ENCODE data around the gene MOB3A. TPM values are rescaled to one million over a fixed set of nuclear protein-coding genes. Genes with fewer than 3 reads are reported as not detected.

Gene MOB3A
- total RNA-seq, 1 donor from 2014 or later, result 51.0 TPM

DNA sequence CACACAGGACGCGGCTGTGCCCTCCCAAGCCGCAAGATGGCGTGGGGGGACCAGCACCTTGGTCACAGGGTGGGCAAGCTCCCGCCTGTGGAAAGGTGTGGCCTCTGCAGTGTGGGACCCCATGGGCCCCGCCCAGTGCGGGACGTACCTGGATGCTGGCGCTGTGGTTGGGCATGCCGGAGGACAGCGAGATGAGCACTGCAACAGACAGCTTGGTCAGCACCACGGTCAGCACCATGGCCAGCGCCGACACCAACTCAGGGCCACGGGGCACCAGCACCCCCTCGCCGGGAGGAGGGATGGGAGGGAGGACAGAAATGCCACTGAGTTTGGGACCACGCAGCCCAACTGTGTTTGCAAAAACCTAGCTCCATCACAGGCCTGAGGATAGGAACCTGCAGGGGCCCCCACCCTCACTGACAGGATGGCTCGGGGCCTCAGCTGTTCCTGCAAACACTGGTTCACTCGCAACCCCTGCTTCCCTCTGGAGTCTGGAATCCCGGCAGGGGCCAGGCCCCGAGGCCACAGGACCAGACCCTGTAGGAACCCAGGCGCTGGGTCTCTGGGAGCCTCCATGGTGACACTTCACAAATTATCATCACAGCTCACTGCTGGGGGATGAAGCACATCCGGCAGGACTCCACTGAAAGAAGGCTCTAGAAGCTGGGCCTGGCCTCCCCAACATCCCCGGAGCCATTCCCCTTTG, 27.7 kb upstream of the MOB3A start:
- DNase-seq (ENCODE audit: low spot score), result no peak

DNA sequence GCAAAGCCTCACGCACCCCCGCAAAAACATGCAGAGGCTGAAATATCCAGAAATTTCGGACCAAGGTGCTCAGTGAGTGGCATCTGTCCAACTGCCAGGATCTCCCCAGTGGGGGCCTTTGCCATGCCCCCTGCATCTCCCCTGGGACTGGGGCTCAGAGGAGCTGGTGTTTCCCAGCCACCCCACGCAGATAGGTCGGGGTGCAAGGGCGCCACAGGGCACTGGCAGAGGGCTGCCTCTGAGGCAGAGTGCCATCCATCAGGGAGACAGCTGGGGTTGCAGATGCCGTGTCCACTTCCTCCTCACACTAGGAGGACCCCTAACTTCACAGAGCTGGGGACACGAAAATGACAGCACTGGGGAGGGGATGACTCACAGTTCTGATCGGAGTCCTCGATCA, 26.9 kb upstream of the MOB3A start:
- DNase-seq (ENCODE audit: low spot score), result no peak

DNA sequence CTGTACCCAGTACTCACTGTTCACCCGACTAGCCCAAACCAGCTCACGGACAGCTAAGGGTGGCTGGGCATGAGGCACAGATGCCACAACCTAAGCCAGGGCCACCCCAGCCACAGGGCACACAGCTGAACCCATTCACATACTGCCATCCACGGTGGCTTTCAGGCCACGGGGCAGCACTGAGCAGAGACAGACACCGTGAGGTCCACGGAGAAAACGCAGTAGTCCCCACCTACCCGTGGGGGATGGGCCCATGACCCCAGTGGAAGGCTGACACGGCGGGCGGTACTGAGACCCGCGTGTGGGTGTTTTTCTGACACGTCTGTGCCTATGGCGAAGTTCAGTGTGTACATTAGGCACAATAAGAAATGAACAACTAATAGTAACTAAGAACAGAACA, 26.1 kb upstream of the MOB3A start:
- no peak for DNase-seq (ENCODE audit: low spot score)

DNA sequence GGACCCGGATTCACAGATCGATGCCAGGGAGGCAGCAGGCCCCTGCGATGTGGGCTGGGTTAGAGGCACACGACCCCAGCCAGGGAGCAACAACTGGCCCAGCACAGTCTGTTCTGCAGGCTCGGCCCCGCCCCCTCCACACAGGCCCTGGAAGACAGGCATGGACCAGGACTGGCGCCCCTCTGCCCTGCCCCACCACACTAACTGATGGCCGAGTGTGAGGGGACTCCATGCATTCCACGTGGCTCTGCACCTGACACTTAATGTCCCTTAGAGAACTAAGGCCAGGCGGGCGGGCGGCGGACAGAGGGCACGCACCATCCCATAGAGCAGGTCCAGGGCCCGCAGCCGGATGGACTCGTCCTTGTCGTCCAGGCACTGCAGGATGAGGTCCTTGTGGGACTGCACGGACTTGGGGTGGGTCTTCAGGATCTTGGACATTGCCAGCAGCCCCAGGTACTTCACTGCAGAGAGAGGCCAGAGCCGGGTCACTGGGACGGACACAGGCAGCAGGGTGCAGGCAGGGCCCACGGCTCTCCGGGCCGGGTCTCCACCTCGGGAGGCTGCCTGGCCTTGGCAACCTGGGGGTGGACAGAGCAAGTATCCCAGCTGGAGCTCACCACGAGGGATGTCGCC, 25.4 kb upstream of the MOB3A start:
- DNase-seq (ENCODE audit: low spot score), result no peak

DNA sequence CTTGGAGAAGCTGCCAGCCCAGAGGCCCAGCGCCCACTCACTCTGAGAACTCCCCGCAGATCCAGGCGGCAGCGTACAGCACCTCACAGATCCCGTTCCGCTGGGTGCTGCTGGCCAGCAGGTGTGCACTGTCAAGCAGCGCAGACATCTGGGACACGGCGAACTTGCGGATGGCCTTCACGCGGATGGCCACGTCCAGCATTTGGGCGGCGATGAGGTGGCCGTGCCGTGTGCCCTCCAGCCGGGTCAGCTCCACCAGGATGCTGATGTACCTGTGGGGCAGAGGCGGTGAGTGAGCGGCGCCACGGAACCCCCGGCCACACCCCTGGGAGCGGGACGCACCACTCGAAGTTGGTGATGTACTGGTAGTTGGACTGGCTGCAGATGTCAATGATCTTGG, 24.7 kb upstream of the MOB3A start:
- no peak for DNase-seq (ENCODE audit: low spot score)

DNA sequence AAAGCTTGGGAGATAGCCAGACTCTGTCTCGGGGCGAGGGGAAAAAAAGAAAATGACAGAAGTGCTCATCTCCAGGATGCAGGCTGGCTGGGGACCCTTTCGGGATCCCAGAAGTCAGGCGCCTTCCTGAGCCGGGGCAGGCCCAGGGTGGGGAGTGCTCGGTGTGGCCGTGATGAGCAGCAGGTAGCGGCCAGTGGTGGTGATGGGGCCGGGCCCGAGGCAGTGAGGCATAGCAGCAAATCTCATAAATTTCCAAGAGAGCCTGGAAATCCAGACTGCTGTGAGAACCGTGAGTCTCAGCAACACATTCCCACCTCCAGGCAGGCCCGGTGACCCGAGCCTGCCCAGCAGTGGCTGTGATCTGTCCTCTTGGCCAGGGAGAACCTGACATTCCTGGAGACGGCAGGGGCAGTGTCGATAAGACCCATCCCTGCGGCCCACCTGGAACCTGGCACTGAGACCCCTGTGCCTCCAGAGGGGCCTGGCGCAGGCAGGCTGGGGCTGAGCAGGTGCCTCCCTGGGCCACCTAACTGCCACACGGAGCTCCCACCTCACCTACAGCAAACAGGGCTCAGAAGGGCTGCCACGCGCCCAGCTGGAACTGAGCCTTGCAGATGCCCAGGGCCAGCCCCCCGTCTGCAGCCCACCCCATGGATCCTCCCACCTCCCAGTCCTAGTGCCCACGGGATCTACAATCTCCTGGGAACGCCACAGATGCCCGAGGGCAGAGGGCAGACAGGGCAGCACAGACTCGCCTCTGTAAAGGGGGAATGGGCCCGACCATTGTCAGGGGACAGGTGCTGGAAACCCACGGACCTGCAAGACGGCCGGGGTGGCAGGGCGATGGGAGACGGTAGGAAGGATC, 24.0 kb upstream of the MOB3A start:
- no peak for DNase-seq (ENCODE audit: low spot score)

DNA sequence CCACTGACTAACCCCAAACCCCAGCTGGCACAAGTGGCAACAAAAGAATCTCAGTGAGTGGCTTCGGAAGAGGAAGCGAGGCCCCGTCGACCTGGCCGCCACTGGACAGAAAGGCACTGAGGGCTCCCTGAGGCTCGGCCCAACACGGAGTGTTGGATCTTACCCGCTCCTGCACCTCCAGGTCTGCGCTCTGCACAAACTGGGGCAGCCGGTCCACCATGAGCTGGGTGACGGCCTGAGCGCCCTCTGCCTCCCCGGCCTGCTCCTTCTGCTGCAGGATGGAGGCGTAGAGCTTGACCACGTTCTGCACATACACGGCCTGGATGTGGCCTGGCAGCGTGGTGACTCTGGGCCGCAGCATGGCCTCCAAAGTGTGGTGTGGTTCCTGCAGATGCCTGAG, 22.3 kb upstream of the MOB3A start:
- no peak for DNase-seq (ENCODE audit: low spot score)

DNA sequence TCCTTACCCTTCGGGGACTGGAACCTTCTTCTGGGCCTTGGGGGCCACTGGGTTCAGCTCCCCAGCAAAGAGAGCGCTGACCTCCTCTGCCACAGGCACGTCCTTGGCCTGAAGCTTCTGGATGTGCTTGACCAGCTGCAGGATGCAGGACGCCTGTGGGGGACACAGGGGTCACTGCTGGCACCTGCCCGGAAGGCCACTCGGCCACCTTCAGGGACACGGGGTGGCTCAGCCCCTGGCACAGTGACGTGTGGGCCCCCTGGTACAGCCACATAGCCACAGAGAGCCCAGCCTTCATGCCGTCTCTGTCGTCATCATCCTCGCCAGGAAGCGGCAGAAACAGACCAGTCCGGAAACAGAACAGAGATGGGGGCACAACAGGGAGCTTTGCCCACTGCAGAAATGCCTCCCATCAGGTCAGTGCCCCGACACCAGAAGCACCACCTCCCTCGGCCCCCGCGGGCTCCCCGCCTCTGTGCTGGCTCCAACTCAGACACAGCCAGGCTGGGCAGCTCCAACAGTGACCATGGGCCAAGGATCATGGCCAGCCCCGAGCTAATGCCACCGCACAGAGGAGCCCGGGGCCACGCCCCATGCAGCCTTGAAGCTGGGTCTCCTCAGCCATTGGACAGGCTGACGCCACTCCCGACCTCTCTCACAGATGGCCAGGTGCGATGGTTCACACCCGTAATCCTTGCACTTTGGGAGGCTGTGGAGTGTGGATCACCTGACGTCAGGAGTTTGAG, 21.3 kb upstream of the MOB3A start:
- no peak for DNase-seq (ENCODE audit: low spot score)

DNA sequence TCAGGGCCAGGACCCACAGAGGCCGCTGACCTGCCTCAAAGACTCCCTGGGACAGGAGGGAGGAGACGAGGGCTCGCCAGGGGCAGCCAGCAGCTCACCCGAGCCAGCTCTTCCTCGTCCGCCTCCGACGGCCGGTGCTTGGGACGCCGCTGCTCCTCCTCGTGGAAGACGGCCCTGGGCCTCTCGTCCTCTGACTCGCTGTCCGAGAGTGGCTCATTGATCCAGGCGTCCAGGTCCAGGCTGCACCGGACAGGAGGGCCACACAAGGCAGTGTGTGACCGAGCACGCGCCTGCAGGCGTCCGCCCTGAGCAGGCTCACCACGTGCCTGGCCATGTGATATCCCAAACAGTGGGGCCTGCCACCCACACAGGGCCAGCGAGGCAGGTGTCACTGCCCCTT, 20.4 kb upstream of the MOB3A start:
- no peak for DNase-seq (ENCODE audit: low spot score)

DNA sequence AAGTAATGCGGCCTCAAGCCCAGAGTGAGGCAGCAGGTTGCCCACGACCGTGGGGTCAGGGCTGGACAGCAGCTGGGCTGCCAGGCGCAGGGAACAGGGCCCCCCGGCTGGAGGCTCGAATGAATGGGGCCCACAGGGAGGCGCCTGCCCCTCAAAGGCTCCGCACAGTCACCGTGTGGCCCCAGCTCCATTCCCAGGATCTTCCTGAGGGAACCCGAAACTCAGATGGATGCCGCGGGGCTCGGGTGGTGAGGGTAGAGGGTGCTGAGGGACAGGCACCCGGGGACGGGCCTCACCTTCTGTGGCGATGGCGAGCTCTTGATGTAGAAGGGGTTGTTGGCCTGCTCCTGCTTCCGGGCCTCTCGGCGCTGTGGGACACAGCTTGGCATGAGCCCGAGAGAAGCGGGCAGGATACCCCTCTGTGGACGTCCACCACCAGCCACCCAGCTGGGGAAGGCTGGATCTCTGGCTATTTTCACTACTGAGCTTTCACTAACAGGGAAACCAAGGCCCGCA, 19.8 kb upstream of the MOB3A start:
- no peak for DNase-seq (ENCODE audit: low spot score)

DNA sequence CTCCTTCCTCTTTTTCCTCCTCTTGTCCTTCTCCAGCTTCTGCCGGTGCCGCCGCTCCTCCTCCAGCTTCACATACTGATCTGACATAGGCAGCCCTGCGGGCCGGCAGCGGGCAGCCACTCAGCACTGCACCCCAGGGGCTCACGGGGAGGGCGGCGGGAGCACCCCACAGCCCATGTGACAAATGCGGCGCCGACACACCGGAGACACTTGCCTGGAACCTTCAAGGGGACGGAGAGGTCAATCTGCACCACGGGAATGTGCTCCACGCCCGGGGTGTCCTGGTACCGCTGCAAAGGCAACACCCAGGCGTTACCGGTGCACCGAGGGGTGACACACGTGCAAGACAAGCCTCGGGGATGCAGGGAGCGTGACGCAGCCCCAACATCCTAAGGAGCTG, 19.2 kb upstream of the MOB3A start:
- DNase-seq (ENCODE audit: low spot score), result no peak

DNA sequence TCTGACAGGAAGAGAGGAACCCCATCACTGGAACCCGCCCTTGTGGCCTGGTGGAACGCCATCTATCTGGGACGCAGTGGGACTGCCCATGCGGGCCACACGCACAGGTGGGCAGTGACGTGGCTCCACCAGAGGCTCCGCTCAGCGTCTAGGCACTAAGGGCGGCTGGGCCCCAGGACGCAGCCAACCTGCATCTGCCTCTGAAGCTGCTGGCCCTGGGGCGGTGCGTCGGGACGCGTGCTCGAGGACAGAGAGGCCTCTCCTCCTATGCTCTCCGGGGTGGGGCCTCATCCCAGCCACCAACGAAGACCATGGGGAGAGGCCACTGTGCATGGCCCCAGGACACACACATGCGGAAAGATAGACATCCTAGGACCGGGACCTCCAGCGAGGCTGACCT, 18.7 kb upstream of the MOB3A start:
- DNase-seq (ENCODE audit: low spot score), result no peak

DNA sequence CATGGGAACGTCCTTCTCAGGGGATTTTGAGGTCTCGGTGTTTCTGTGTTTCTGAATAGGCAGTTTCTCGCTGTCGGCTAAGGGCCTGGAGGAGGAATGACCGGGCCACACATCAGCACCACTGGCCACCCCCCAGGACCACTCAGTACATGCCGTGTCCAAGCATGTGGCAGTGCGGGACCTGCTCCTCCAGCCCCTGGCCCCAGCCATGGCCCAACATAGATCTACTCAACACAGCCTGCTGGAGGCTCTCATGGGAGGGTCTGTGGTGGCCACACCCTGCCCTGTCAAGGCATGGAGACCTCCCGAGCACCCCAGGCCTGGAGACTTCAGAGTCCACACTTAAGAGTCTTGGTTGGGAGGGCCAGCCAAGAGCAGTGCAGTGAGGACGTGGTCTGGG, 18.1 kb upstream of the MOB3A start:
- DNase-seq (ENCODE audit: low spot score), result no peak

DNA sequence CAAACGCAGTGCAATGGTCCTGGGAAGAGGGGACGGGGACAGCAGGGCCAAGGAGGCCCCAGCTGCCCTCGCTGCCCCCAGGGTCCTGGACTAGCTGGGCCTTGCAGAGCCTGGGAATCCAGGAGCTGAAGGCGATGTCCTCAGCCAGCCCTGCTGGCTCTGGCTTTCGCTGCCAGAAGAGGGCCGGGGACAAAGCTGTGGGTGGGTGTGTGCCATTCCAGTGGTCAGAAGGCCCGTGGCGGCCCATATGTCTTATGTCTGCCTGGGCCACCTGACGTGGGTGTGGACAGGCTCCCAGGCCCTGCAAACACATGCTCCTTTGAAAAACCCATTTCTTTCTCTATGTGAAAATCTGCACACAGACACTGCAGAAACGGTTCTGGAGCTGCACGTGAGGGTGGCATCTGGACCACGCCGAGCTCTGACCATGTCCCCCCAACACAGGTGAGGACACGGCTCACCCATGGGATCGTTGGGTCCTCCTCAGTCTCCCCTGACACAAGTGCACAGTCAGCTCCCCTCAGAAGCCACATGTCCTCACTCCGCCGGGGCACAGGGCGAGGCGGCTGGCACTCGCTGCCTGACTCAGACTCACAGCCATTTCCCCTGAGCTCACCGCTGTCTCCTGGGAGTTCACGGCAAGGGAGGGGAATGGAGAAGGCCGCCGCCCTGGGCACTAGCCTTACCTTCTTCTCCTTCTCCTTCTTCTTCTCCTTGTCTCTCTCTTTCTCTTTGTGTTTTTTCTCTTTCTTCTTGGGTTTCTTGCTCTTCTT, 17.5 kb upstream of the MOB3A start:
- no peak for DNase-seq (ENCODE audit: low spot score)

DNA sequence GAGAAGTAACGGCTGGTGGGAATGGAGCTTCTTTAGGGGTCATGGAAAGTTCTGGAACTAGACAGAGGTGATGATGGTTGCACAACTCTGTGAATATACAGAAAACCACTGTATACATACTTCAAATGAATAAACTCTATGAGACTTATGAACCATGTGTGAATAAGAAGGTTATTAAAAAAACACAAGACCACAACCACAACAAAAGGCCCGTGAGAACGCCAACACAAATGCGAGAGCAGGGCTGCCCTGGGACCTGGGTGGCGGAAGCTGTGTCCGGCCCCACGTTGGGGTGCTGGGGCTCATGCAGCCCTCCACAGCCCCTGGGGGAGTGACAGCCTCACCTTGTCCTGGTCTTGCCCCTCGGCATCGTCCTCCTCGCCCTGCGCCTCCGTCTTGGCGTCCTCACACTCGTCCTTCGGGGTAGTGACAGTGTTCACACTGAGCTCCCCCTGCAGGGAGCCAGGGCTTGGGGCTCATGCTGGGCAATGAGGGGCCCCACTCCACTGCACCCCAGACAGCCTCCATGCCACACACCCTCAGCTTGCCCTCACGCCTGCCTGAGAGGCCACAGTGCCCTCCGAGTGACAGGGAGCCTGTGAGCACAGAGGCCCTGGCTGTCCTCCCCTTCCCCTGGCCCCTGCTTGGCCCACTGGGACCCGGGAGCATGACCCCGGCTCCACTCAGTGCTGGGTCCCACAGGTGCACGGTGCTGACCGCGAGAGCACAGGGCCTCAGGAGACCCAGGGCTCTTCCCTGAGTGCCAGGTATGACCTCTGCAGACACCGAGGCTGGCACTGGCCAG, 16.6 kb upstream of the MOB3A start:
- DNase-seq (ENCODE audit: low spot score), result no peak

DNA sequence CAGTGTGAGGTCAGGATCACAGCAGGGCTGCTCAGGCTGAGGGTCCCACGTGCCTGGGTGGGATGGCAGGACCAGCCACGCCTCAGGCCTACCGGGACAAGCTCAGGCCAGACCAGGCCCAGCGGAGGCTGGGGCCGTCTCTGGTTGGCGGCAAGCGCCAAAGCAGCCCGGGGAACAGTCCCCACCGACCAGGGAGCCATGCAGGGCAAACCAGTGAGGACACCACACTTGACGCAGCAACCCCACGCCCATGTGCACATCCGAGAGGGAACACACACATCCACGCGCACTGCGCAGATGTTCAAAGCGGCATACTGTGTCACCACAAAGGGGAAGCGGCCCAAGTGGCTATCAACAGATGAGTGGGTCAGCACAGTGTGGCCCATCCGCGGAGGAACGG, 15.8 kb upstream of the MOB3A start:
- no peak for DNase-seq (ENCODE audit: low spot score)

DNA sequence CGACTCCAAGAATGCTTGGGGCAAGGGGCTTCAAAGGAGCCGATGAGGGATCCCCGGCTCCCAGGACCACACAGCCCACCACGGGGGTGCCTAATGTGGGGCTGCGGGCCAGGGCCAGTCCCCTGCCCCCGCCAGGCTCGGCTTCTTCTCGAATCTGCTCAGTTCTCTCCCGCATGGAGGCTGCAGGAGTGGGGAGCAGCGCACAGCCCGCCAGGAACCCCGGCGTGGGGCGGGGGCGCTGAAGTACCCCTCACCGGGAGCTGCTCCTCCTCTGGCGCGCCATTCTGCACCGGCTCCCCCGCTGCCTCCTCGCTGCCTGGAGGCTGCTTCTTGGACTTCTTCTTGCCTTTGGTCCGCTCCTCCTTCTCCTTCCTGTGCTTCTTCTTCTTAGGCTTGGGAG, 15.3 kb upstream of the MOB3A start:
- DNase-seq (ENCODE audit: low spot score), result no peak

DNA sequence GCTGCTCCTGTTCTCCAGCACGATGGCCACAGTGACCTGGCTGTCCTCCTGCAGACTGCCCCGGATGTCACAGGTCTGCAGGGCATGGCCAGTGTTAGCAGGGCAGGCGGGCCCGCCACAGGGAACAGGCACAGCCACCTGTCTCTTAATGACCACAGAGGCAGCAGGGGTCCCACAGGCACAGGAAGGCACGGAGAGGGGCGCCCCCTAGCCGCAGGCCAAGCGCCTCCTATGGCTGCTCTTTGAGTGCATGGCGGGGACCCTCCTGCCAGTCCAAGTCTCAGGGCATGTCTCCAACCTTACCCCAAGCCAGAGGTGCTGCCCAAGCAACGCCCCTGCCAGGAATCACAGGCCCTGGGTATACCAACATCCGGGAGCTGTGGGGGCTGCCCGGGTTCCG, 14.7 kb upstream of the MOB3A start:
- DNase-seq (ENCODE audit: low spot score), result no peak

DNA sequence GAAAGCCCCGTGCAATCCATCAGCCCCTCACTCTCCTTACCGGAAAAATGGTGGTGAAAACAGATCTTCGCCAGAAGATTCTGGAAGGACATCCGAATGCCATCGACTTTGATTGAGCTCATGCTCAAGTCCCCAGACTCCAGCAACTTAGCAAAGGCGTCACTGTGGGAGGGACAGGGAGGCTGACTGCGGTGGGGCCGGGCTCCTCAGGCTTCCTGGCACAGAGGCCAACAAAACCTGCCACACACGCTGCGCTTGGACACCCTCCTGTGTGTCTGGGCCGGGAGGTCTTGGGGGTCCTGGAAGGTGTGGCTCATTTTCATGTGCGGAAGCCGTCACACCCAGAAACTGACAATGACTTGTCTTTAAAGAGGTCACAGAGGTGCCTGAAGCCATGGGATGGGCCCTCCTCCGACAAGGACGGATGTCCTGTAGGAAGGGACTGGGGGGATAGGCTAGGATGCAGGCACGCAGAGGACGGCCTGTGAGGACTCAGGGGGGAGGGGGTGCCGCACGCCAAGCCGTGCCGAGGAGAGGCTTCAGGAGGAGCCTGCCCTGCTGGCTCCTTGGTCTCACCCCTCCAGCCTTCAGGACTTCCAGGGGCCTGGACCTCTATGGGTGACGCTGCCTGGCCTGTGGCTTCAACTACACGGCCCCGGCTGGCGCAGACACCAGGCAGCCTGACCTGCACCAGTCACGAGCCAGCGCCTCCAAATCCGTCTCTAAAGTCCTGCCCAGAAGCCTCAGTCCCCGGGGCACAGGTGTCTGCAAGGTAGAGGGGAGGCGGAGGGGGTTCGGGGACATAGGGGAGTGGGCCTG, 13.1 kb upstream of the MOB3A start:
- no peak for DNase-seq (ENCODE audit: low spot score)

Data from ureter (tissue), 1 donor.